Fibroblast of skin of abdomen (primary cell): Measurements from ENCODE around the gene ARID1B.
A peak's percentile ranks its signal among the peaks of the same experiment; 100 is the strongest.
"Not testable (repeated sequence)": the region's sequence is repeated elsewhere in the genome, so short reads cannot be mapped to it uniquely, and the experiment has no call there.

ENCODE experiments used
- DNase-seq: peaks from one replicate; pipeline ENCODE4 v3.0.0-alpha.2; 2013

Gene ARID1B

DNA sequence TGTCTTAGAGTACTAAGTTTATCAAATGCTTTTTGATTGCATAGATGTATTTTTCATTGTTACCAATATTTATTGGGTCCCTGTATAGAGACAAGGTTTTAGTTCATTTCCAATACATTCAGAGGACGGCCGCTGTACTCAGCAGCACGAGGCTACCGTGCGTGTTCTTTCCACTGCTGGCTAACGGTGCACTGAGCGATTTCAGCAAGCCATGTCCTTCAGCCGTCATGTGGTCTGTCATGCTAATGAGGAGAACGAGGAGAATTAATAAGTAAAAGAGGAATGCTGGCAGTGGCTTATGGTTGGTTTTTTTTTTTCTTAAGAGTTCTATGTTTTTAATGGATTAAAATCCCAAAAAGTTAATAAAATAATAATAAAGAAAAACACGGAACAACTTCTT is 253.6 kb downstream of the ARID1B start:
- DNase-seq: no peak

DNA sequence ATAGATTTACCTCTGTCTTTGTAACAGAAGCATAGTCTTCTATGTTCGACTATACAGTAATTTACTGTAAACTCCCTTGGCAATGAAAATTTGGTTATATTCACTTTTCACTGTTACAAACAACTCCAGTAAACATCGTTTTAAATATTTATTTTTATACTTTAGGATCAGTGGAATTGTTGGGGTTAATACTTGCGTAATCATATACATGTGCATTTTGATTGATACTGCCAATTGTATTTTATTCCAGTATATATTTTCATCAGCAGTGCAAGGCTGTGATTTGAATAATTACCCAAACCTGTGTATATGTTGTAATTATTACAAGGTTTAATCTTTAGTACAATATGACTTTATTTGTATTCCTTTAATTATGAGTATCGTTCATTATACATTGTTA is 255.7 kb downstream of the ARID1B start:
- no peak for DNase-seq

DNA sequence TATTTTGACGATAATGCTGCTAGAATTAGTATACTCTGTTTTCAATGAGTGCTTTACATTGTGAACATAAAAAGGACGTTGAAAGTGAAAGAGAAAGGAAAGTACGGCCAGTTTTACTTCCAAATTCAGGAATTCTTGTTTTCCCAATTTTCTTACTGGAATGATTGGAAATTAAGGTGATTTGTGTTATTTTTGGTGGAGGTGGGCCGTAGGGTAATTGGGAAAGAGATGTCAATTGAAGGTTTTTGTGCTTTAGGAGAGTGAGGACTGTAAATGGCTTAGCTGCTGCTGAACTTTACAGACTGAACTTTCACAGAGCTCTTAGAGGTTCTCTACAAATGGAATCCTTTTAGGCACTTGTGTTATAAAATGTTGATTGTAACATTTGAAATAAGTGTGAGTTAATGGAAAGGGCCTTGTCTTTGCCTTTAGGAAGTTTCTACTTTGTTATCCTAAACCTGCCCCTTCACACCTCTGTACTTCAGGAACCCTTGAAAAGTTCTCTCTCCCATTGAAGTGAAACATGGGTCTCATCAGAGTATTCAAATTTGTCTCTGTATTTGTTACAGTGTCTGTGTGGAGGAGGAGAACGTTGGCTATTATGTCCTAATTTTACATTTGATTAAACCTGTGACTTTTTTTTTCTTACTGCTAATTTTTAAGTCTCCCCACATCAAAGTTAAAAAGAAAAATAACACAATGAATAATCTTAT is 256.4 kb downstream of the ARID1B start:
- DNase-seq: no peak

DNA sequence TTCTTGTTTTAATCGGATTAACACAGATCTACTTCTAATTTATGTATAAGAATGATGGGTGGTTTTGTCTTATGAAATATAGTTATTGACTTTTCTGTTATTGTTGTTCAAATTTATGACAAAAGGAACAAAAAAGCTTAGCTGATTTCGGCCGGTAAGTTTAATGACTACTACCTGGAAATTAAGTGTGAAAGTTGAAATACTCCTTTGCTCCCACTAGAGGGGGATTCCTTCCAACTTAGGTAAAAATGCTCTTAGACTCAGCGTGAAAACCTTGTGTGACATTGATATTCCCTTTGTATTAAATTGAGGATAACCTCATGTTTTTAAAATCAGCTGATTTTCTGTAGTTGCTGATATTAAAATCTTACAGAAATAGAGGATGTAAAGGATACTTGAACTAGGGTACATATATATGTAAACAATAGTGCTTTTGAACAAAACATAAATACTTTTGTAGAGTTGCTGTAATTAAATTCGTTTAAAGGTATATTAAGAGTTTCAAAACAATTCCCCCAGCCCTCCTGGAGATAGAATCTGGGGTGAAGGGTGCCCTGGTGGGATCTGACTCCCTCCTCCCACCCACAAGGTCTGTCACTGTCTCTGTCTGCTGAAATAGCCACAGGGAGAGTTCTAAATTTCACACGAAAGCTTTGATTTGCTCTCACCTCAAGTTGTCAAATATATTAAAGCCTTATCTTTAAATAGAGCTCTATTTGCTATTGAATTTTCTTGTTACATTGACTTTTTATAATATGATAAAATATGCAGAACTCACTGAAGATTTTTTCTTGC is 257.5 kb downstream of the ARID1B start:
- peak; percentile 50 for DNase-seq

DNA sequence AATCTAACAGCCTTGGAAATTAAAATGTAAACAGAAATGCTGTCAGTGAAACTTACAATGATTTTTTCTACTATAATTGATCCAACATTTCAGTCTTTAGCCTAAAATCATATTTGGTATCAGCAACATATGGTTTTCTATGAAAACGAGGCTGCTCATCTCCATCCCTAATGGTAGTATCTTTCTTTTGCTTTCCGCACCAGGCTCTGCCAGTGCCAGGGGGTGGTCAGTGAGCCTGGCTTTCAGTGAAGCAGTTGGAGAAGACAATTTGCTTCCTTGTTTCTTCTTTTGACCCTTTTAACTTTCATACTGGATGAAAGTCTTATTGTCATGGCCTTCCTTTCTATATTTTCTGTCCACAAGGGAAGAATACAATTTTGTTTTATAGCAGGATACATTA is 258.4 kb downstream of the ARID1B start:
- DNase-seq: no peak

DNA sequence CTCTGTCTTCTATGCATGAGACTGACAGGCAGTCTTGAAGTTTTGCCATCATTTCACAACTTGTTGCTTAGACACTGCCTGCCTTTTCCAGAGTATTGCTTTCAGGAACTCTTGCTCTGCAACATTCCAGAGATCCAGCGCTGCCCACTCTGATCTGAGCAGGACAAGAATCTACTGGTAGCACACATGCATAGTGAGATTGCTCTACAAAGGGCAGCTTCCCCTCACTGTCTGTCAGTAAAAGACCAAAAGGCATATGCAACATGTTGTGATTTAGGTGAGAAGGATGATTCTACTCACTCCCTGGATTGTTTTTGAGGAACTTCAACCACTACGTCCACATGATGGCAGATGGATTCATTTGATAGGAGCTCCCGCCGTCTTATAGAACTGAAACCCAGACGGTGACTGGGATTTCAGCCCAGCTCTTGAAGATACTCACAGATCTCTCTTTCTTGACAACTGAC is 259.1 kb downstream of the ARID1B start:
- no peak for DNase-seq

DNA sequence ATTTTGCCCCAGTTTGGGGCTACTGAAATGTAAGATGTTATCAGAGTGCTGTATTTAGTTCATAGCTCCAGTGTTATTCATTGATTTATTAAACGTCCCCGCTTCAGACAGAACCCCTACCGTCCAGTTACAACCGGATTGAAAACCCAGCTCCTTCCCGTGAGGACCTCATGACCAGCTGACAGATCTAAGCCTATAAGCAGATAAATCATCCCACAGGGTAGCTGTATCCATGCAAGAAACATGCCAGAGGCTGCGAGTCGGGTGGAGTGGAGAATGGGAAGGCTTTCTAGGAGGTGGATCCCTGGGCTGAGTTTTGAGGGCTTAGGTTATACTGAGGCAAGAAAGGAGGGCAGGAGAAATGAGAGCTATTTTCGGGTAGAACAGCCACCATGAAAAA is 260.0 kb downstream of the ARID1B start:
- no peak for DNase-seq

DNA sequence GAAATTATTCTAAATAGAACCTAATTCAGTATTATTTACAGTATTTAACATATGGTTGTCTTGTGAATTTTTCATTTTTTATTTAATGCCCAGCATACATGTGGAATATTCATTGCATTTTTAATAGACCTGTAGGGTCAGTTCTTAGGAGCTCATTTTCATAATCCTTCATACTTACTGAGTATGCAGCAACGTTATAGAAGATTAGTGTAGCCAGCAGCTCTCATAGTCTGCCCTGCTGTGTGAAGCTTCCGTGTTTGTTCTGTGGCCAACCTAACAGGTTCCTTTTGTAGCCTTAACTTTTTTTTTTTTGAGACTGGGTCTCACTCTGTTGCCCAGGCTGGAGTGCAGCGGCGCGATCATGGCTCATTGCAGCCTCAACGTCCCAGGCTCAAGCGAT is 261.4 kb downstream of the ARID1B start:
- no peak for DNase-seq

DNA sequence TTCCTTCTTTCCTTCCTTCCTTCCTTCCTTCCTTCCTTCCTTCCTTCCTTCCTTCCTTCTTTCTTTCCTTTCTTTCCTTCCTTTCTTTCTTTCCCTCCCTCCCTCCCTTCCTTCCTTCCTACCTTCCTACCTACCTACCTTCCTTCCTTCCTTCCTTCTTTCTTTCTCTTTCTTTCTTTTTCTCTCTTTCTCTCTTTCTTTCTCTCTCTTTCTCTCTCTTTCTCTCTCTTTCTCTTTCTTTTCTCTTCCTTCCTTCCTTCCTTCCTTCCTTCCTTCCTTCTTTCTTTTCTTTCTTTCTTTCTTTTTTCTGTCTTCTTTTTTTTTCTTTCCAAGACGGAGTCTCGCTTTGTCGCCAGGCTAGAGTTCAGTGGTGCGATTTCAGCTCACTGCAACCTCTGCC is 262.5 kb downstream of the ARID1B start:
- not testable (repeated sequence) for DNase-seq

DNA sequence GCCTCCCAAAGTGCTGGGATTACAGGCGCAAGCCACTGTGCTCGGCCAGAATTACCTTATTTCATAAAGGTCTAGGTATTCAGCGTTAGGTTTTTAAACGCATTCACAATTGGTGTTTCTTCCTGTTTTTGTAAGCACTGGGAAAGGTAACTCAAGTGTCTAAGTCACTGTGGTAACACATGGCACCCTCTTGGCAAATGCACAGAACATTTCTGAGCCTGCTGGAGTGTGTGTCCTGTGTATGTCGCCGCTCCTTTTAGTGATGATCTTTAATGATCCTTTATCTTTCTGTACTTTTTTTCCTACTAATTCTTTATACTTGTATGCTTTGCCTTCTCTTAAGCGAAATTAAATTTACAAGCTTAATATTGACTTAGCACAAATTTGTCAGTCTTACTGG is 263.0 kb downstream of the ARID1B start:
- DNase-seq: no peak

DNA sequence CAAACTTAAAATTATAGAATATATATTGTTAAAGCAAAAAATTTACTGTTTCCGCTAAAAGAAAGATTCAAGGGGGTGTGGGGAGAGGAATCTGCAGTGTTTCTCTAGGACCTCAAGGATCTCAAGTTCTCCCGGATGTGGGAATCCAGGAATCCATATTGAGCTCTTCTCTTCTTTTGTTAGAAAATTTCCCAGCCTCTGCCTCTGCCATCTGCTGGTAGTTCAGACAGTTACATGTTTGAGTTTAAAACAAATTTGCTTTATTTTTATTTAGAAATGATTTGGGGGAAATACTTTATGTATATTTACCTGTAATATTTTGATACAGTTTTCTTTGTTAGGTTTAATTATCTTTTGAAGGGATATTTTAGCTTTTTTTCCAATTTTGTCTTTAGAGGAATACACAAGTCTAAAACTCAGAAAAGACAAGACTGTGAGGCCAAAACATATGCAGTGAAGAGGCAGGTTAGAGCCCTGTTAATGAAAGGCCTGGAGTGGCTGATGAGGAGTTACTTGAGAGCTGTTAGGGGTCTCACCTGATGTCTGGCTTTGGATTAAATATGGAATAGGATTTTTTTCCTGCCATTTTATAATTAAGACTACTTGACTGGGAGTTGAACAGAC is 268.8 kb downstream of the ARID1B start:
- DNase-seq: peak; percentile 81

DNA sequence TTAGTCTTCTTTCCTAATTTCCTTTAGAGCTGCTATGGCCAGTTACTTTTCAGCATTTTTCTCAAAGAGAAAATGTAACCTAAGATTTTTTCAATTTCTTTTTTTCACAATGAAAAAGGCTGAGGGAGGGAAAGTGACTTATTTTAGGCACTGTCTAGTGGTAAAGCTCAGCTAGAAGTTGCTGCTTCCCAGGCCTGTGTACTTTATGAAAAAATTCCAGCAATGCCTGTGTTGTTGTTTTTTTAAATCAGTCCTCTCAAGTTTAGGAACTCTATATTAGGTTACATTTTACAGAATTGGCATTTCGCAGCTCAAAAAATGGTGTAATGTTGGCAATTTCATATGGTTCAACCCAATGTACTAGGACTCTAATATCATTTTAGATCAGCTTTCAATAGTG is 269.6 kb downstream of the ARID1B start:
- no peak for DNase-seq

DNA sequence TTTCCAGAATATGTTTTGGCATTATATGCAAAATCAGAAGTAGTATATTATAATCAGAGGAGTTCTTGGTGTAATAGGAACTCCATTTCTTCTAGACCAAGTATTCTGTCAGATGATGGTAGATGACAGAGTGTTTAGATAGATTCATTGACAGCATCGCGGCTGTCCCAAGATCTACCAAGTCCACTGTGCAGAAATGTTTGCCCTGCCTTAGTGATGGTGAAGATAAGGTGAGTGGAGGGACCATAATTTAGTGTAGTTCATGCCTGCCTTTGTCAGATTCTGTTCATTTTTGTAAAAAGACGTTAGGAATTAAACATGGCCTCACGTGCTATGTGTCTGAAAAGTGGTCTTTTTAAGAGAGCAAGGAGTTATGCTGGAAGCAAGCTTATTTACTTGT is 270.1 kb downstream of the ARID1B start:
- DNase-seq: no peak

DNA sequence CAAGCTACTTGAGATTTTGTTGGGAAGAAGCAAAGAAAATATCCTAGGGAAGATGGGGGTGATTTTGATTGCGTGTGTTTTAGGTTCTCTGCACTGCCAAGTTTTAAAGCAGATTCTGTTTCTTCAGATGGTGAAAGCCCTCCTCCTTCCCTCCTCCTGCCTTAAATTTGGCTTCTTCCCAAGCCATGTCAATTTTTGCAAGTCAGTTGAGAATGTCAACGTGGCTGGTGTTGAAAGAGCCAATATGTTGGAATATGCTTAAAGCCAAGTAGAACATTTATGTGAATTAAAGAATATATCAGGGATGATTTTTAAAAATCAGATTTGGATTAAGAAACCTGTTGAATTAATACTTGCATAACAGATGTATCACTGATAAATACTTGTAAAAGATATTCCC is 270.8 kb downstream of the ARID1B start:
- DNase-seq: peak; percentile 66

DNA sequence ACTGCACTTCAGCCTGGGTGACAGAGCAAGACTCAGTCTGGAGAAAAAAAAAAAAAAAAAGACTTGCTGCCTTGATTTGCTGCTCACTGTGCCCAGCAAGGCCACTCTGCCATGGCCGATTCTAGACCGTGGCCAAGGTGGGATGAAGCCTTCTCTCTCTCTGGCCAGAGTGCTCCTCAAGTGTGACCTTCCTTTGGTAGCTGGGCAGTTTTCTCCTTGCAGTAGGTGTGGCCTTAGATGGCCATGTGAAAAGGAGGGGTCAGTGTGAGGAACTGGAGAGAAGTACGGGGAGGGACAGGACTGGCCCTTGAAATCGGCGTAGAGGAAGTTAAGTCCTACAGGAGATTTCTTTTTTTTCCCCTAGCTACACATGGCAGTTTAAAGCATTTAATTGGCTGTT is 272.0 kb downstream of the ARID1B start:
- DNase-seq: no peak

DNA sequence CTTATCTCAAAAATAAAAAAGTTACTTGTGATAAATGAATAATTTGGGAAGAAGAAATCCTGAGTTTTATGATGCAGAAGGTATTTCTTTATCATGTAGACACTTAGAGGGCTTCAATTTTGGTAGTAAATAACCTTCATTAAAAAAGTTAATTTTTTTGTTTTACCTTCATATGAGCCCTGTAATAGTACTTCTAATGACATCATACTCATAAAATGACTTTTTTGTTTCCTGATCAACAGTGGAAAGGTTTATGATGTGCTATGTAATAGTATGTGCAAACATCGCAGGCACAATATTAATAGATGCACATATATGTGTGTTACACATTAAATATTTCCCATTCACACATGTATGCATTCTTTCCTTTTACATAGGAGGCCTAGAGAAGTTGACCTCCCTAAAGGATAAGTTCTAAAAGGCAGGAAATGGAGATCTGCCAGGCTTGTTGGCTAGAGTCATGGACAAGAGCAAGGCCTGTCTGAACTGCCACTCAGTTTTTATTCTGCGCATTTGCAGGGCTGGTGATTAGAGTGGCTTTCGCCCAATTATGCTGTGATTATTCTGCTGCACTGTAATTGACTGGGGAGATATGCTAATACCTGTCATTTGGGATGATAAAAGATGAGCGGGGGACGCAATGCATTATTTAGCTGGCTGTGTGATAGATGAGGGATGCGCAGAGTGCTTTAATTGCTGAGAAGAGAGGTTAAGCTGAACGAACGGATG is 273.5 kb downstream of the ARID1B start:
- no peak for DNase-seq

DNA sequence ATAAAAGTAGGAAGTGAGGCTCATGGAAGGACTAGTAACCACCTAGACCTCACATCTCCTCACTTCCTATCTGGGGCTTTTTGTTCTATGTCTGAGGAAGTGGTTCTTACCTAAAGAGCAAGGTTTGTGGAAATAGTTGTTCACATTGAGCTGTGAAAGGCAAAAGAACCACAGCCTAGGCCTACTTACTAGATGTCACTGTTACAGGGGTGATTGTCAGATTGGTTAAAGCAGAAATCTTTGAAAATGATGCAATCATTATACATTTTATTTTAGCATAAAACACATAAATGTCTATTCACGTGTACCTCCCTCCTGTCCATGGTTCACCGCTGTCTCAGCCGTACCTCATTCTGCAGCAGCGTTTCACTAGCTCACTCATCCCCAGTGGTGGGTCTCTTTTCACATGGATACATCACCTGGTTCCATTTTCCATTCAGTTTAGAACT is 277.4 kb downstream of the ARID1B start:
- no peak for DNase-seq

DNA sequence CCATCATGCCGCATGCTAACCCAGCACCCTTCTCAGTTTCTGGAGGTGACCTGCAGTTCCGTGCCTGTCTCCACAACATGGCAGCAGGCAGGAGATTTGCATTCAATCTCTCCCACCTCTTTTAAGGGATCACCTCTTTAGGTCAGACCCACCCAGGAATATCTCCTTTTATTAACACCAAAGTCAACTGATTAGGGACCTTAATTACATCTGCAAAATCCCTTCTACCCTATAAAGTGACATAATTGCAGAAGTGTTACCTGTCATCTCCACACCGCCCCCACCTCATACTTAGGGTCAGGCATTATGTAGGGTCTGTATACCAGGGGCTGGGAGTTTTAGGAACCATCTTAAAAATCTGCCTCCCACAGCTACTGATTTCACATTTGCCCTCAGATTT is 278.7 kb downstream of the ARID1B start:
- DNase-seq: no peak

DNA sequence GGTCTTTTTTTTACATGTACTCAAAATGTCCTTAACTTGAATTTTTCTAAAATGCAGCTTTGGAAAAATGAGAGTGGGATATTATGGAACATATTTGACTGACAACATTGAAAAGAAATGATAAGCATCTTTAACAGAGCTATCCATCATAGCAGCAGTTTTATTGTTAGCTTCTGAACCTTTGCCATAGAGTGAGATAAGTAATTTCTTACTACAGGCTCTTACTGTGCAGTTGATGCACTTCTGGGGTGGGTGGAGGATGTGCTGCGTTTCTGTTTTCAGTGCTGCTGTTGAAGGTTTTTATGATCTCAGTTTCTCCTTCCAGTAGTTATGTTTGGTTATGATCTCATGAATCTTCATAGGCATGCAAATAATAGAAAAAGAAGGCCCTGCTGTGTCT is 279.1 kb downstream of the ARID1B start:
- no peak for DNase-seq

DNA sequence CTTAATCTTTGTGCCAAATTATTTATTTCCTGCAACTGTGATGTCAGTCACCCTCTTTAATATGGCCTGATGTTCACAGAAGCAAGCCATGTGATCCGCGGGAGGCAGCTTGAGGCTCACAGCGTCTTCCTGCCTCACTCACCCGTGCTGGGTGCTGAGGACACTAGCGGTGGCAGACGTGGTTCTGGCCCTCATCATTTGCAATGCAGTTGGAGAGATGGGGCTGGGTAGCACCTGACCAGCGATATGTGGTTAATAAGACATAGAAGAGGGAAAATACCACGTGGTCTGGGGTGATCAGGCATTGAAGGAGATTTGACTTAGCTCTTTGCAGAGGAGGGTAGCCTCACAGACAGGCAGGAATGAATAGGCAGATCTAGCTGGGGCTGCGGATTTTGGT is 281.4 kb downstream of the ARID1B start:
- no peak for DNase-seq

DNA sequence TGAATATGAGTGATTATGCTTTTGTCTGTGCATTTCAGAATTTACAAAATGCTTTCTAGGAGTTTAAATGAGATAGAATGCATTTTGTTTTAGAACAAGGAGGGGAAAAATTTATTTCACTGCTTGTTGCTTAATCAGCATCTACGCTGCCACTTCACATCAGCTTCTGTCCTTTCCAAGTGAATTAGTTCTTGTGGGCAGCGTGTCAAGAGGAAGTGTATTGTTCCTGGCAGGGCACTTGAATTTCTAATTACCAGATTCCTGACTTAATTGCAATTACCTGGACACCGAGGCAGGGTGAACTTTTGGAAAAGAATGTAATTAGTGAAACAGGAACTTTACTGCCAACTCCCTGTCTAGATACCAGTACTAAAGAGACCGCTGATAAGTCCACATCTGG is 282.6 kb downstream of the ARID1B start:
- DNase-seq: no peak

DNA sequence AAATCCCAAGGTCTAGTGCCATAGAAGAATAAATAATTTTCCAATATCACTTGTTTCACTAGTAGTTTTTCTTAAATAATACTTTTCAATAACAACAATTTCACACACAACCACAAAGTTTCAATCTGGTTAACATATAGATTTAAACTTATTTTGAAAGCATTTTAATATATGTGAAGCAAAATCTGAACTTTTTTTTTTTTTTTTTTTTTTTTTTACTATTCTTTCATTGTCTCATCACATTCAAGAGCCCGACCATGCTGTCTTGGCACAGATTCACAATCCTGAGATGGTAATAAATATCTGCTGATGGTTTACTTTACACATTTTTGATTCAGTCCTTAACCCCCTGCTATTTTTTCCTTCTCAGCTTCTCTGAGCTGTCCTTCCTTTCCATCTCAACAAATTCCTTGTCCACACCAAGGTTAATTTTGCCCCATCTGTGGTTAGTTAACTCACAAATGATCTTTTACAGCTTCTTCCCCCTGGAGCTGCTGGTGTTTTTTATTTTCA is 283.3 kb downstream of the ARID1B start:
- peak; percentile 70 for DNase-seq
